Measurements from ENCODE around the gene TMEM63C.

The TMEM63C gene

DNA sequence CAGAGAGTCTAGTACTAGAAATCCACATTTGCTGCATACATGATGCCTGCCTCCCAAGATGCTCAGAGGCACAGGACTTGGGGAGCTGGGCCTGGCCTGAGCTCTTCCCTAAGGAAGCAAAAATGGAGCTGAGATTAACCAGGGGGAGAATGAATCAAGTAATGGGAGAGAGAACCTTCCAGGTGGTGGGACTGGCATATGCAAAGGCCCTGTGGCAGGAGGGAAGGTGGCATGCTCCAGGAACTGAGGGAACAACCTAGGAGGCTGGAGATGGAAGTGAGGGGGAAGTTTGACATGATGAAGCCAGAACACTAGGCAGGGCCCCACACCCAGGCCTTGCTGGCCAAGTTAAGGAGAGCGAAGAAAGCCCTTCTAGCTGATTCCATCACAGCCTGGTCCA lies 23.3 kb downstream of the TMEM63C start:
- TF ChIP-seq, protein P1, sequence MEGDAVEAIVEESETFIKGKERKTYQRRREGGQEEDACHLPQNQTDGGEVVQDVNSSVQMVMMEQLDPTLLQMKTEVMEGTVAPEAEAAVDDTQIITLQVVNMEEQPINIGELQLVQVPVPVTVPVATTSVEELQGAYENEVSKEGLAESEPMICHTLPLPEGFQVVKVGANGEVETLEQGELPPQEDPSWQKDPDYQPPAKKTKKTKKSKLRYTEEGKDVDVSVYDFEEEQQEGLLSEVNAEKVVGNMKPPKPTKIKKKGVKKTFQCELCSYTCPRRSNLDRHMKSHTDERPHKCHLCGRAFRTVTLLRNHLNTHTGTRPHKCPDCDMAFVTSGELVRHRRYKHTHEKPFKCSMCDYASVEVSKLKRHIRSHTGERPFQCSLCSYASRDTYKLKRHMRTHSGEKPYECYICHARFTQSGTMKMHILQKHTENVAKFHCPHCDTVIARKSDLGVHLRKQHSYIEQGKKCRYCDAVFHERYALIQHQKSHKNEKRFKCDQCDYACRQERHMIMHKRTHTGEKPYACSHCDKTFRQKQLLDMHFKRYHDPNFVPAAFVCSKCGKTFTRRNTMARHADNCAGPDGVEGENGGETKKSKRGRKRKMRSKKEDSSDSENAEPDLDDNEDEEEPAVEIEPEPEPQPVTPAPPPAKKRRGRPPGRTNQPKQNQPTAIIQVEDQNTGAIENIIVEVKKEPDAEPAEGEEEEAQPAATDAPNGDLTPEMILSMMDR (IDR thresholded peaks at IDR 0.05; ENCODE audit: low read depth, low read length) = no peak
- Histone ChIP-seq H3K27me3 (no peaks in the 10 kb centered on the region), H3K36me3 (no peaks in the 10 kb centered on the region), H3K4me3 (ENCODE audit: low read depth, low read length) (no peak overlapping the region), H3K9me3 (no peaks in the 10 kb centered on the region), H3K4me1 (no peaks in the 10 kb centered on the region)
- DNase-seq = no peak

DNA sequence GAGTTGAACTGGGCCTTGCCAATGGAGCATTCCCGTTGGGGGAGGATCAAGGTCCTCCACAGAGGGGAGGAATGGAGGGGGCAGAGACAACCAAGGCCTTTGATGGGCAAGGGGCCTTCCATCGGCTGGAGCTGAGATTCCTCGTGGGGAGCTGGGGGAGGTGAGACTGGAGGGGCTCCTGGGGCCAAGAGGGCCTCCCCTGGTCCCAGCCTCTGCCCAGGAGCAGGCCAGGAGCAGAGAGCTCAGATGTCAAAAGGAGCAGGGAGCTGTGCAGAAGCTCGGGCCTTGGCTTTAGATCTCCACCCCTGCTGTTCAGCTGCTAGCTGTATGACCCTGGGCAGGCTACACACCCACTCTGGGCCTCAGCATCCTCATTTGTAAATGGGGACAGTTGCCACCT lies 24.0 kb downstream of the TMEM63C start:
- TF ChIP-seq, protein P1 (IDR thresholded peaks at IDR 0.05; ENCODE audit: low read depth, low read length) = no peak
- Histone ChIP-seq H3K4me3 (ENCODE audit: low read depth, low read length) (no peak overlapping the region), H3K36me3 (no peaks in the 10 kb centered on the region), H3K9me3 (no peaks in the 10 kb centered on the region), H3K27me3 (no peaks in the 10 kb centered on the region), H3K4me1 (no peaks in the 10 kb centered on the region)
- DNase-seq = no peak

DNA sequence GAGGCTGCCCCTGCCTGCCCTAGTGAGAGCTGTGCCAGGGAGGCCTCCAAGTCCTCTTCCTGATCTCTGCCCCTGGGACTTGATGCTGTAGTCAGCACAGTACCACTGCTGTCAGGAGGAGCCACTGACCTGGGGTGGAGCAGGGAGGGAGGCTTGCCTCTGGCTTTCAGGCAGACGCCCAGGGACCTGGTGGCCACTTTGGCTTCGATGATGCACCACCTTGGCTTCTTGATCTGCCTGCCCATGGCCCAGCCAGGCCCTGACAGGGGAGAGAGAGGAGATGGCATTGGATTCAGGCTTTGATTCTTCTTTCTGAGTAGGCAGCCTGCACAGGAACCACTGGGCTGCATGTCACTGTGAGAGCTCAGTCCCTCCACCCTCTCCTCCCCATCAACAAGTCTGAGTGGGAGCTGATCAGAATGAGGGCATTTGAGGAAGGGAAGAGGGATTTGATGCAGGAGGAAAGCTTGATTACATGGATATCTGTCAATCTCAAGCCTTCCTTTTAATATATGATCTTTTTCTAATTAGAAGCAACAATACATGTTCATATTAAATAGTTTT lies 24.7 kb downstream of the TMEM63C start:
- no peaks in the 10 kb centered on the region for H3K4me1 ChIP-seq
- no peaks in the 10 kb centered on the region for H3K9me3 ChIP-seq
- no peak for DNase-seq
- TF ChIP-seq, protein P1 (IDR thresholded peaks at IDR 0.05; ENCODE audit: low read depth, low read length) = no peak
- H3K4me3 ChIP-seq (ENCODE audit: low read depth, low read length) = no peak overlapping the region
- no peaks in the 10 kb centered on the region for H3K27me3 ChIP-seq
- no peaks in the 10 kb centered on the region for H3K36me3 ChIP-seq

DNA sequence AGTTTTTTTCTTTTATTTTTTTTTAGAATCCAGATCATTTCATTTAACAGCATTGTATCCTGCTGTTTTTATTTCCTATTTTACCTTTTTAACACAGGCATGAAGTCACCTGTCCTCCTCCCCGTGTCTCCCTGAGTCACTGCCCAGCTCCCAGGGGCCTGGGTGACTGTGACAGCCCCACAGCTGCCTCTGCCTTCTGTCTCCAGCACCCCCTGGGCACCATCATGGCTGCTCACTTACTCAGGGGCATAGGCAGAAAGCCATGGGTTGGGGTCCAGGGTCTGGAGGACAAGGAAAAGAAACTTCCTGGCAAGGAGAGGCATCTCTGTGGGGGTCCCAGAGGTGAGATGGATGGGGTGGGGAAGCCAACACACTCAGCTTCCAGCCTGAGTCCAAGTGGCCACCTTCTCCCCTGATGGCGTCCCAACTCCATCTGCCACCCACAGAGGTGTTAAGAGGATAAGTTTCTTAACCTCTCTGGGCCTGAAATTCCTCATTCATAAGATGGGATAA lies 25.3 kb downstream of the TMEM63C start:
- Histone ChIP-seq H3K4me3 (ENCODE audit: low read depth, low read length) (no peak overlapping the region), H3K27me3 (no peaks in the 10 kb centered on the region), H3K9me3 (no peaks in the 10 kb centered on the region), H3K4me1 (no peaks in the 10 kb centered on the region), H3K36me3 (no peaks in the 10 kb centered on the region)
- TF ChIP-seq, protein P1 (IDR thresholded peaks at IDR 0.05; ENCODE audit: low read depth, low read length) = peak; percentile 31
- DNase-seq = peak; percentile 42

DNA sequence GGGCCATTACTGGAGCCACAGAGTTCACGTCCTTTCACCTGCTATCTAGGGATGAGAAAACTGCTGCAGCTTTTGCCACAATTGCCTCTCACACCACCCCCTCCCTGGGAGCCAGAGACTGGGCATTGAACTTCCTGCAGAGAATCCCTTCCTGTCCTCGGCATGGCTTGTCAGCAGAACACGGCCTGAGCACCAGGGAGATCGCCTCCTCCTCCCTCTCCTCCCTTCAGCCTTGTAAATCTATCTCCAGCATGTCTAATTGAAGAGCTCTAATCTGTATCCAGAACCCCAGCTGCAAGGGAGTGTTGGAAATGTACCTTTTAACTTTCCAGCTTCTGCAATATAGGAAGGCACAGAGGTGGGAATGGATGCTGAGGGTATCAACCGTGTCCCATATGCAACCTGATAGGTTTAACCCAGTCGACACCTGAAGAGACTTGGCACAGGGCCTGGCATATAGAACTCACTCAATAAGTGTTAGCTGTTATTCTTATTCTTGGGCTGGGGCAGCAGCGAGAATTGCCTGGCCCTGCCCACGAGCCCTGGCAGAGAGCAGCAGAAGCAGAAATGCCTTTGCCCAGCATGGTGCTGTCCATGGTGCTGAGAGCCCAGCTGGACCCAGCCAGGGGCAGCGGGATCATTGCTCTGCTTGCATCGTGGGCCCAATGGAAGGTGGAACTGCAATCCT lies 26.8 kb downstream of the TMEM63C start:
- H3K27me3 ChIP-seq = no peaks in the 10 kb centered on the region
- no peak for DNase-seq
- H3K9me3 ChIP-seq = no peaks in the 10 kb centered on the region
- H3K36me3 ChIP-seq = no peaks in the 10 kb centered on the region
- TF ChIP-seq, protein P1 (IDR thresholded peaks at IDR 0.05; ENCODE audit: low read depth, low read length) = no peak
- no peak overlapping the region for H3K4me3 ChIP-seq (ENCODE audit: low read depth, low read length)
- no peaks in the 10 kb centered on the region for H3K4me1 ChIP-seq

DNA sequence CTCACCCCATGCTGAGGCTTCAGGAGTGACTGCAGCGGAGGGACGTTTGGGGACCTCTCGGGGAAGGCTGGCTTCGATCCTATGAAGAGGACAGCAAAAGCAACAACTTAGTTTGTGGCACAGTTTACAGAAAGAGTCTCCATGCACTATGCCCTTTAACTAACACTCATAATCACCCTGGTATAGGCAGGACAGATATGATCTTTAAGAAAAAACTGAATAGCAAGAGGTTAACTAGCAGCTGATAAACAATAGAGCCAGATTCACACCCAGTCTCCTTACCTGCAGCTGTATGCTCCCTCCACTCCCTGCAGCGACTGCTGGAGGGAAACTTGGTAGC lies 27.4 kb downstream of the TMEM63C start:
- H3K9me3 ChIP-seq = no peaks in the 10 kb centered on the region
- no peaks in the 10 kb centered on the region for H3K4me1 ChIP-seq
- no peaks in the 10 kb centered on the region for H3K27me3 ChIP-seq
- H3K36me3 ChIP-seq = no peaks in the 10 kb centered on the region
- TF ChIP-seq, protein P1 (IDR thresholded peaks at IDR 0.05; ENCODE audit: low read depth, low read length) = no peak
- H3K4me3 ChIP-seq (ENCODE audit: low read depth, low read length) = no peak overlapping the region
- no peak for DNase-seq

All from BE2C (cell line).